Jurkat, Clone E6-1 (cell line): ENCODE results near the gene STEAP2. TPM values are rescaled to one million over a fixed set of nuclear protein-coding genes. Genes with fewer than 3 reads are reported as not detected.
"Not testable (repeated sequence)": the region's sequence is repeated elsewhere in the genome, so short reads cannot be mapped to it uniquely, and the experiment has no call there.

Experiments
- DNase-seq: peaks from one replicate; pipeline ENCODE4 v3.0.0-alpha.2; 2011; ENCODE audit warnings: low read depth, low spot score
- H3K4me3 ChIP-seq: 2 replicates; pipeline ENCODE4 v1.5.1; 2011; ENCODE audit warnings: mild to moderate bottlenecking, low read length, control low read depth, moderate library complexity
- polyA plus RNA-seq: library from polyadenylated mRNA; unstranded; fragments of >200 nt; gene quantifications from one replicate; pipeline ENCODE4 v1.2.1, GENCODE V29; 2012; ENCODE audit warnings: missing spikeins; ENCODE audit not compliant: insufficient read length, insufficient read depth

Gene STEAP2
- polyA plus RNA-seq = not detected

DNA sequence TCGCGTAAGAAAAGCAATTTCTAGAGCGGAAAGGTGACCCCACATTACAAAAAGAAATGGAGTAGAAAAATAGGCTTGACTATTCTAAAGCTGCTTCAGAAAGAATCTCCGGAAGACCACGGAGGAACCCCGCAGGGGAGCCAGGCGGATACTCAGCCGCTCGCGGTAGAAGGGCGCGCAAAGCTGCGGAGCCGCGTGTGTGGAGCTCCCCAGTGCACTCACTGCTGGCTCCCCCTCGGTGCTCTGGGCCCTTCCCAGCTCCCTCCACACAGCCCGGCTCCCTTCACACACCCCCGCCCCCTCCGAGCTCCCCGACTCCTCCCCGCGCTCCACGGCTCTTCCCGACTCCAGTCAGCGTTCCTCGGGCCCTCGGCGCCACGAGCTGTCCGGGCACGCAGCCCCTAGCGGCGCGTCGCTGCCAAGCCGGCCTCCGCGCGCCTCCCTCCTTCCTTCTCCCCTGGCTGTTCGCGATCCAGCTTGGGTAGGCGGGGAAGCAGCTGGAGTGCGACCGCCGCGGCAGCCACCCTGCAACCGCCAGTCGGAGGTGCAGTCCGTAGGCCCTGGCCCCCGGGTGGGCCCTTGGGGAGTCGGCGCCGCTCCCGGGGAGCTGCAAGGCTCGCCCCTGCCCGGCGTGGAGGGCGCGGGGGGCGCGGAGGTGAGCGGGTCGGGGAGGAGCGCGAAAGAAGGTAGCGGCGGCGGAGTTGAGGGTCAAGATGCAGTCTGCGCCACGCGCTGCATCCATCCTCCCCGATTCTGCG, at the start of gene STEAP2:
TSS of gene STEAP2 (plus strand) at position 350 of the 758 bp plus-strand sequence. CDS start 13,343 bp downstream, outside the sequence.
- no peak within 1 kb of the TSS for H3K4me3 ChIP-seq
- no peak for DNase-seq

DNA sequence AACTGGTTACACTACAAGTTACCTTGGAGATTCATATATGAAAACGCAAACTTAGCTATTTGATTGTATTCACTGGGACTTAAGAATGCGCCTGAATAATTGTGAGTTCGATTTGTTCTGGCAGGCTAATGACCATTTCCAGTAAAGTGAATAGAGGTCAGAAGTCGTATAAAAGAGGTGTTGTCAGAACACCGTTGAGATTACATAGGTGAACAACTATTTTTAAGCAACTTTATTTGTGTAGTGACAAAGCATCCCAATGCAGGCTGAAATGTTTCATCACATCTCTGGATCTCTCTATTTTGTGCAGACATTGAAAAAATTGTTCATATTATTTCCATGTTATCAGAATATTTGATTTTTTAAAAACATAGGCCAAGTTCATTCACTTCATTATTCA, 48.0 kb upstream of the STEAP2 start:
- no peak for DNase-seq
- no peak overlapping the region for H3K4me3 ChIP-seq

DNA sequence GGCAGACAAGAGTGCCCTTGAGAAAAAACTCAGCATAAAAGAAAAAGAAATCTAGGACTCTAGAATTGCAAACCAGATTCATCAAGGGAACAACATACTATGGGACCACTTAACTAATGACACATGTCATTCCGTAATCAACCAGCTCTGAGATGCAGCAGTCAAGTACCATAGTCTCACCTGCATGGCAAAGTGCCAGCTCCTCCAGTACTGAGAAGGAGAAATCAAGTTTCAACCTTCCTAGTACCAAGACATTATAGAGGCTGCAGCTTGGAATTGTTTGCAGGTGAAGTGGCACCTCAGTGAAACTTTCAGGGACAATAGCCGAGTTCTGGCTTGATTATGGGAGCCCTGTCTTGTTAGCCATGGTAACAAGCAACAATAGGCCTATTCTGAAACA, 45.8 kb upstream of the STEAP2 start:
- DNase-seq = no peak
- H3K4me3 ChIP-seq = no peak overlapping the region

DNA sequence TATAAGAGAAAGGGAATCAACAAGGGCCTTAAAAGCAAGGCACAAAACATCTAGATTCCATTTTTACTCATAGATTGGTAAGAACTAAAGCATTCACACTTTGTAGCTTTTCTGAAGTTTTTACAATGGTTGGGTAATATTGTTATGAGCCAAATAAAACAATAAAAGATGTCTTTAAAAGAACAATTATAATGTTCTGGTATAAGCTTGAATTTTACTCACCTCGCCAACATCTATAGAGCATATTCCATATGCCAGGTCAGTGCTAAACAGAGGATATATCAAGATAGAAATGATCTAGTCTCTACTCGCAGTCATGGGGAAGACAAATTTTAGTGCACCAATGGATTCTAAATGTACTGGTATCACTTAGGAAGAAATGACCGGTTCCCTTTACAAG, 45.4 kb upstream of the STEAP2 start:
- DNase-seq = no peak
- no peak overlapping the region for H3K4me3 ChIP-seq

DNA sequence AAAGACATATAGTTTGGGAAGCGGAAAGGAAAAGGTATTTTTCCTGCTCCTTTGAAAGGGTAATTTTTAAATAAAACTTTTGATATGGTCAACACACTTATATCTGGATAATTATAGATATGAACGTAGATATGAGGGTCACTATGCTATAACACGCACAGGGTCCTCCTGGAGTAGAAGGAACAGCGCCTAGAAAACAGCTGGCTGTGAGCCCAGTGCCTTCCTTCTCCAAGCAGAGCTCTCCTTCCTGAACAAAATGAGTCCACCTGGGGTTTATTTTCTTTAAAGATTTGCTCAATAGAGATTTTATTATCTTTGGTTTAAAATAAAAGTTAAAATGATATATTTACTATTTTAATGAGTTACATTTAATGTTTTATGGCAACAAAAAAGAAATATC, 44.2 kb upstream of the STEAP2 start:
- H3K4me3 ChIP-seq = no peak overlapping the region
- no peak for DNase-seq

DNA sequence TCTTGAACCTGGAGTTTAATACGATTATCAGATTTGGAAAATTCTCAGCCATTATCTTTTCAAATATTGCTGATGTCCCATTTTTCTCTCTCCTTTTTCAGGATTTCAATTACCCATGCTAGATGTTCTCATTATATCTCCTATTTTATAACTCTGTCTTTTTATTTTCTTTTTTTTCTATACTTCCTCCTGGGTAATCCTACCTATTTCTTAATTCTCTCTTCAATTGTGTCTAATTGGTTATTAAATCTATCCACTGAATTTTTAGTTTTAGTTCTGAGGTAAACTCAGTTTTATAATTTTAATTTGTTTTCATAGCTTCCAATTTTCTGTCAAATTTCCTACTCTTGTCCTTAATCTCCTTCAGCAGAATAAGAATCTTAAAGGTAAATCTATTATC, 41.6 kb upstream of the STEAP2 start:
- no peak overlapping the region for H3K4me3 ChIP-seq
- no peak for DNase-seq

DNA sequence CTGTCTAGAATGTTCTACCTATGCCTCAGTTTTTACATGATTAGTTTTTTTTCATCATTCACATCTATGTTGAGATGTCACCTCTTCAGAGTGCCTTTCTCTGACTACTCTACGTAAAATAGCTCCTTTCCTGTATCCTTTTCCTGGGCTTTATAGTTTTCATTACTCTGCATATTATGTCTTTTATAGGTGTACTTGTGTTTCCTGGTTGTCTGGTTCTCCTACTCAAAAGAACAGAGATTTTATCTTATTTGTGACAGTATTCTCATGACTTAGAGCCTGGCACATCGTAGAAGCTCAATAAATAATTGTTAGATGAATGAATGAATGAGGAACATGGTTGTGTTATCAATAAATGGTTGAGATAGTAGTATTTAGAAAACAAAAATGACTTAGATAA, 39.4 kb upstream of the STEAP2 start:
- DNase-seq = no peak
- H3K4me3 ChIP-seq = no peak overlapping the region

DNA sequence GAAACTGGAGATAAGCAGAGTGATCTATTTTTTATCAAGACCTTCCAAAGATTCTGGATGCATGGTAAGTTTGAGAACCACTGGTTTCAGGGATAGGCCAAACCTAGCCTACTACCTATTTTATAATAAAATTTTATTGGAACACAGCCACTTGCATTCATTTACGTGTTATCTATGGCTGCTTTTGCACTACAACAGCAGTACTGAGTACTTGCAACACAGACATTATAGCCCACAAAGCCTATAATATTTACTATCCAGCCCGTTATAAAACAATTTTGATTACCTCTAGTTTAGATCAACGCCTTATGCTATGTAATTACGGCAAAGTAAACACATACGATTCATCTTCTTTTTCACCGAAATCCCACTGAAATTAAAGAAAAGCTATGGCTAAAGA, 38.9 kb upstream of the STEAP2 start:
- no peak for DNase-seq
- no peak overlapping the region for H3K4me3 ChIP-seq

DNA sequence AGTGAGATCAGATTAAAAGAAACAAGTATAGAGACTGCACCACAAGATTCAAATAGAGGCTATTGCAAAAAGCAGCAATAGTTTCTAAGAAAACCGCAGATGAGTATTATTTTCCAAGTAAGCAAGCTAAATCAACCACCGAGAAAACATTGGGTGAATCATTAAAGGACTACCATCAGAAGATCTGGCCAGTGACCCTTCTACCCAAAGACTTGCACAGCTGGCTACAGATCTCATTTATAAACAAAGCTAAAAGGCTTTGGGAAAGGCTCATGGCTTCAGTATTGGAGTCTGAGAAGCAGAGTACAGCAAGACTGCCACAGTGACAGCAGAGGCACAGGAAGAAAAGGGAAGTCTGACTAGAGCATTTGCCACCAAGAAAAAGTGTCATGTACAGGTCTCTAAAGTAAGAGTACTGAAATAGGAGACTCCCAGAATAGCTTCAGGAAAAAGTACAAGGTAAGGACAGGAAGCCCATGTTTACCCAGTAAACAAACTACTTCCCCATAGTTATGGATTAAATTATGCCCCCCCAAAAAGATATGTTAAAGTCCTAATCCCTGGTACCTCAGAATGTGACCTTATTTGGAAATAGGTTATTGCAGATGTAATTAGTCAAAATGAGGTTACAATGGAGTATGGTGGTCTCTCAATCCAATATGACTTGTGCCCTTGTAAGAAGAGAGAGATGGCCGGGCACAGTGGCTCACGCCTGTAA, 38.3 kb upstream of the STEAP2 start:
- no peak for DNase-seq
- no peak overlapping the region for H3K4me3 ChIP-seq

DNA sequence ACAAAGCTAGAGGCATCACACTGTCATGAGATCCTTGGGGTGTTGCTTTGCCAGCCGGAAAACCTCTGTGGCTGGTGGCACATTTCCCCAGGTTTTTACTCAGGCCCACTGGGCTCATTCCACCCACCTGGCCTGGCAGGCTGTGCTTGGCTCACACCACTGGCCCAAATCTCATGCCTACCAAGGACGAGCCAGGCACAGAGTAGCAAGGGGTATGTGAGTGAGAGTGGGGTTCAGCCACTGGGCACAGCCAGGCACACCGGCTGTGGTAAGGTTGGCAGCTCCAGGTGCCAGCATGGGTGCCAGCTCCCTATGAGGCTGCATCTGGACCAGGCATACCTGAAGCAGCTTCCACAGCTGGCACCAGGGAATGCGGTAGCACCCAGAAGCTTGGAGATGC, 35.9 kb upstream of the STEAP2 start:
- no peak overlapping the region for H3K4me3 ChIP-seq

DNA sequence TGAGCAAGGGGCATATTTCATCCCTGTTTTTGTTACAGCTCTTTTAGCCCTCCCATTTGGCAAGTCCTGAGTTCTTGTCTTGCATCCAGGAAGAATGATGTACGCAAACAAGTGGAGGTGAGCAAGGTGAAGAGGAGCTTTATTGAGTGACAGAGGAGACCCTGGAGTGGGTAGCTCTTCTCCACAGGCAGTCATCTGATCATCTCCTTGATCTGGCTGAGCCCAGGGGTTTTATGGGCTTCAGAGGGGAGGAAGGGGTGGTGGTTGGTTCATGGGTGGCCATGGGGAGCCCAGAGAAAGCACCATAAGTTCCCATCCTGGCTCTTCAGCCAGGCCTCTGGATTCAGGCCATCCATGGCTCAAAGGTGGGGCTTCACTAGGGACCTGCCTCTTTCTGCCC, 35.3 kb upstream of the STEAP2 start:
- no peak for DNase-seq
- H3K4me3 ChIP-seq = no peak overlapping the region

More for the DNA sequence above, 35.9 kb upstream of the STEAP2 start:
- no peak for DNase-seq

DNA sequence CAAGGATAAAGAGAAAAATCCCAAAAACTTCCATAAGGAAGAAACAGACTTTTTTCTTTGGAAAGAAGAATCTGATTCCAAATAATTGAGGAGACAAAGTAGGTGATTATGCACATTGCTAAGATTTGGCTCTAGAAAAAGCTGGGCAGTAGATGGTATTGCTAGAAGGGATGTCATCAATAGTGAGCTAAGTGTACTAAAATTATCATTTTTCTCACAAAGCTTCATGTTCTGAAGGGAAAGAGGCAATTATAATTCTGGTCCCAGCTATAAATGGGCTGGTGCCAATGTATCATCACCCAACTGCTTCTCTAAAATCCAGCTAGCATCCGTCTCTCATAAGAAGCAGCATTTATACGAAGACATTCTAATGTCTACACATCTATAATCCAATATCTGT, 33.4 kb upstream of the STEAP2 start:
- H3K4me3 ChIP-seq = no peak overlapping the region
- no peak for DNase-seq

DNA sequence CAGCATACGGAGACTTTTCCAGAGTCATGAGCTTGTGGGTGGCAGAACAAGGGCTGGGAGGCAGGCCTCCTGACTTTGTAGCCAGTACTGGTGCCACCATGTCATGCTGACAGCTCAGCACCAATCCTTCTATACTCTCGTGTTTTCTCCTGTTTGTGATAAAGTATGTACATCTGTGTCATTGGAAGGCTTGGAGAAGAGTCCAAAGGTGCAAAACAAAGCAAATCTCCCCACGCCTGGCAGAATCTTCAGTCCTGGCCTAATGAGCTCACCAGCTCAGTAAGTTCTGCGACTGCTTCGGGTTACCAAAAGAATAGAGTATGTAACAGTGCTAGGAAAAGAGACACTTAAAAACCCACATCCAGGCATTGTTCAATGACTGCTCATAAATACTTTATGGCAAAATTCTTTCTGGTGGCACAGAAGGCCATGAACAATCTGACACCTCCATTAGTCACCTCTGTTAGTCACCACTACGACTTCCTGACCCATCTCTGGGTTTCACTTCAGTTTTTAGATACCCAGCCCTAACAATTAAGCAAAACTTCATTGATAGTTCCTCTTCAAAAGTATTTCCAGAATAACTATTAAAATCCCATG, 32.8 kb upstream of the STEAP2 start:
- DNase-seq = no peak
- no peak overlapping the region for H3K4me3 ChIP-seq

DNA sequence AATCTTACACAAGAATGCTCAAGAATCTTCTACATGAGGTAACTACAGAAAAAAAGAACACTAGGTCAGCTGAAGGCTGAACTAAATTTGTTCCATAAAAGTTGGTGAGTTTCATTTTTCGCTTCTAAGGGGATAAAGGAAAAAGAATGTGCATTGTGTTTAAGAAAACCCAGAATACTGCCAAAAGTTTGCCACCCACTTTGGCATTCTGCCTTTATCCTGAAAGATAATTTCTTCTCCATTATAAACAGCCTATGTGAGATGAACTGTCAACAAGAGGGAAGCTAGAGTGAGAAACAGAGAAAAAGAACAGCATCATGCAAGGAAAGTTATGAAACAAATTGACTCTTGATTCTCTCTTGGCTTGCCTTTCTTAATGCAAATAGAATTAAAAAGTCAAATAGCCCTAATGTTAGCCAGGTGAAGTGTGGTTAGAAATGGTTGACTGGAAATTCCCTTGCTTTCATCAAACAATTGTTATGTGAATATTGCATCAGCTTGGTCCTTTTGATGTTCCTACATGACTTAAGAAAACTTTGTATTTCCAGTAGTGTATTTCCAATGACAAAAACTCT, 31.4 kb upstream of the STEAP2 start:
- DNase-seq = no peak
- H3K4me3 ChIP-seq = no peak overlapping the region

DNA sequence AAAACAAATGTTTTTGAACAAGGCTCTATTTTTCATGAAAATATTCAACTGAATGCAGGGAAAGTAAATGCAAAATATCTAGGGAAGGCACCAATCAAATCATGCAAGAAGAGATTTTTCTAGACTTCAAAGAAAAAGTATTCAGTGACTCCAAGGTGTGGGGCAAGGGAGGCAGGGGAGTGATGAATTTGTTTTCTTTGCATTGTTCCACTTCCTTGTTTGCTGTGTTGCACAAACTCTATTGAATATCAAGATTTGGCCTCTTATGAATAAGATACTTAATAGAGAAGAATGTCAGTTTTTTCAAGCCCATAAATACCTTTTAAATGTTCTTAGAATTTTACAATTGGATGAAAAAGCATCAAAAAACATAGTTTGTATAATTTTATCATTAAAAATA, 30.9 kb upstream of the STEAP2 start:
- DNase-seq = no peak
- H3K4me3 ChIP-seq = no peak overlapping the region

DNA sequence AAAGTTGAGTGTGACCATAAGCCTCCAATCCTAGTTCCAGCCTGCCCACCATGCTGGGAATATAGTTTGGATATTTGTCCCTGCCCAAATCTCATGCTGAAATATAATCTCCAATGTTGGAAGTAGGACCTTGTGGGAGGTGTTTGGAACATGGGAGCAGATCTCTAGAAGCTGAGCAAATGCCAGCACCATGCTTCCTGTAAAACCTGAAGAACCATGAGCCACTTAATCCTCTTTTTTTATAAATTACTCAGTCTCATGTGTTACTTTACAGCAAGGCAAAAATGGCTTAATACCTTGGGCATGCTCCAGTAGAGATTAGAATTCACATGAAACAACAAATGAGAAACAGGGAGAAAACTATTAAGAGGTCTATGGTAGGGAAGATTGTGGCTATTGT, 30.1 kb upstream of the STEAP2 start:
- no peak overlapping the region for H3K4me3 ChIP-seq
- no peak for DNase-seq

DNA sequence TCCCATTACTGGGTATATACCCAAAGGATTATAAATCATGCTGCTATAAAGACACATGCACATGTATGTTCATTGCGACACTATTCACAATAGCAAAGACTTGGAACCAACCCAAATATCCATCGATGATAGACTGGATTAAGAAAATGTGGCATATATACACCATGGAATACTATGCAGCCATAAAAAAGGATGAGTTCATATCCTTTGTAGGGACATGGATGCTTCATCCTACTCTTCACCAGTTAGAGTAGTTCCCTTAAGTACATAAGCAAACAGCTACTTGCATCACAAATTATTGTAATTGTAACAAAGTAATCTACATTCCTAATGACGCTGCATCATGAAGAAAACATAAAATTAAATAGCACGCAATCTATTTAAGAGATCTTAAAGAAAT, 25.2 kb upstream of the STEAP2 start:
- not testable (repeated sequence) for H3K4me3 ChIP-seq, DNase-seq

DNA sequence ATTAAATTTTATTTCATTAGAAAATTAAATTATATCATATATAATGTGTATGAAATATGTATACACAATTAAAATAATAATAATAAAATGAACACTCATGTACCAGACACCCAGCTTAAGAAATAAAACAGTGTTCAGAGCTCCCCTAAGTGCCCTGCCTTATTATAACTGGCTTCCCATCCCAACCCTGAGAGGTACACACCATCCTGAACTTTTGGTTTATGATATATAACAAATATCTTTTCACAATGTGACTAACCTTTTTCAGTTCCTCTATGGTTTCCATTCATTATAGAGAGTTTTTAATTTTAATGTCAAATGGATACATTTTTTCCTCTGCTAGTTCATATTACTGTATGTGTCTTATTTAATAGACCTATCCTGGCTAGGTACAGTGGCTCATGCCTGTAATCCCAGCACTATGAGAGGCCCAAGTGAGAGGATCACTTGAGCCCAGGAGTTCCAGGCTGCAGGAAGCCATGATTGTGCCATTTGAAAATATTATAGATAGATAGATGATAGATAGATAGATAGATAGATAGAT, 24.0 kb upstream of the STEAP2 start:
- DNase-seq = no peak
- H3K4me3 ChIP-seq = no peak overlapping the region

DNA sequence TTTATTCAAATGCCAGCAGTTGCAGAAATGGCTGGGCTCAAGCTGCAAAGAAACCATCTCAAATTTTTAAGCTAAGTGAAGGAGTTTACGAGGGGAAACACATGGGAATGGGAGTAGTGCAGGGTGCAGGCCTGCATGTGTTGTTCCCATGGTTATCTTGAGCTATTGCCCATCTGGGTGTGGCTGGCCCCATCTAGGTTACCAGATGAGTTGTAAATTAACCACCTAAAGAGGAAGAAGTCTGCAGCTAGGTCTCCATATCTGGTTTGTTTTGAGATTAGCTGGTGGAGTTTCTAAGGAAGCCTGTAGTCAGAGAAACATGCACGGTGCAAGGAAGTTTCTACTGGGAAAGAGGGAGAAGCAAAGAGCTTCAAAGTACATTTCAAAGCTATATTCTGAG, 23.3 kb upstream of the STEAP2 start:
- DNase-seq = no peak
- no peak overlapping the region for H3K4me3 ChIP-seq

DNA sequence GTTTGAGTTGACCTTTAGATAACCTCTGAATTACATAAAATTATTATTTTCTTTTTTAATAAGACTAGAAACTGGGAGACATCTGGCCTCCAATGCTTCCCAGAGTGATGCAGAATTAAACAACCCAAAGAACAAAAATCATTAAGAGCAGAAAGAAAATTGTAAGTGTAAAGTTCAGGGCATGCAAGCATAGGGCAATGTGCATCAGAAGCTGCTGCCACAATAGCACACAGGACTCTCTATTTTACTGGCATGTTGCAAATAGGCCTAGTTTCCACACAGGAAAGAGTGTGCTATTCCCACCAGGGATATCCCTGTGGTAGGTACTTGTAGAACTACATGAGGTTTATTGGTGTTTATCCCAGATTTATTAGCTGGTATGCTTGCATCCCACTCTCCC, 20.5 kb upstream of the STEAP2 start:
- no peak overlapping the region for H3K4me3 ChIP-seq
- DNase-seq = no peak
